Activated B cell treated with CpG ODN at 0.5 μM for 24 hours (primary cell): ENCODE measurements around the gene CEMIP. TPM values are rescaled to one million over a fixed set of nuclear protein-coding genes. Genes with fewer than 3 reads are reported as not detected.

Experiments
- ATAC-seq: fragments of 200-7000 bp; cut with Tn5 transposase; one replicate; pipeline ENCODE4 v1.10.0; 2021; ENCODE audit warnings: low read depth, mild to moderate bottlenecking, moderate library complexity
- CTCF ChIA-PET: fragments of 350-600 bp; sonication (Branson Sonifier 250); formaldehyde crosslinking; loops from one replicate; lab custom pipeline; 2021; ENCODE audit warnings: antibody characterized with exemption; lab: Charles Lee
- POLR2A ChIA-PET: fragments of 350-600 bp; sonication (Branson Sonifier 250); formaldehyde crosslinking; loops from one replicate; lab custom pipeline; 2021; ENCODE audit warnings: antibody characterized with exemption; lab: Charles Lee
- DNase-seq: peaks from one replicate; pipeline ENCODE4 v3.0.0; 2022
- H3K27ac Mint-ChIP-seq: one replicate; pipeline ENCODE4 v1.8.0; 2020; ENCODE audit warnings: mixed read lengths
- H3K27me3 Mint-ChIP-seq: one replicate; pipeline ENCODE4 v1.8.0; 2021; ENCODE audit warnings: mixed read lengths
- H3K36me3 Mint-ChIP-seq: one replicate; pipeline ENCODE4 v1.8.0; 2021; ENCODE audit warnings: low read depth, mixed read lengths
- H3K4me1 Mint-ChIP-seq: one replicate; pipeline ENCODE4 v1.8.0; 2021; ENCODE audit warnings: mixed read lengths
- H3K4me3 Mint-ChIP-seq: one replicate; pipeline ENCODE4 v1.8.0; 2020; ENCODE audit warnings: mild to moderate bottlenecking, mixed read lengths
- H3K9me3 Mint-ChIP-seq: one replicate; pipeline ENCODE4 v1.8.0; 2020; ENCODE audit warnings: mixed read lengths
- CTCF ChIP-seq: fragments of 200-600 bp; IDR thresholded peaks from one replicate; pipeline ENCODE4 v1.8.0; 2022; ENCODE audit warnings: antibody characterized with exemption, mild to moderate bottlenecking
- intact Hi-C: fragments of 100-400 bp; cut with micrococcal nuclease; formaldehyde crosslinking; loops from one replicate; pipeline ENCODE4 v1.15.1; 2024
- total RNA-seq: library from RNA; stranded (reverse); gene quantifications from 2 replicates; pipeline ENCODE4 v1.2.3, GENCODE V29; 2022

CEMIP gene
- total RNA-seq, 1 donor from 2014 or later, result not detected

GRCh38 chr15:80920271-80920699 lies 141.1 kb downstream of the CEMIP start:
- ATAC-seq, result no peak
- Mint-ChIP-seq H3K4me1 (no peaks in the 10 kb centered on the region), H3K27ac (no peak overlapping the region), H3K27me3 (no peaks in the 10 kb centered on the region), H3K4me3 (no peak overlapping the region), H3K9me3 (no peaks in the 10 kb centered on the region), H3K36me3 (peaks cover 5% of the 10 kb centered on the region)
- no peak for DNase-seq
- ChIA-PET CTCF (no interaction called here), POLR2A (no interaction called here)
- no peak for TF ChIP-seq CTCF
- intact Hi-C loops, result no loop called here

- Mint-ChIP-seq H3K27me3 (no peaks in the 10 kb centered on the region), H3K27ac (no peak overlapping the region), H3K9me3 (no peaks in the 10 kb centered on the region), H3K4me3 (no peak overlapping the region), H3K4me1 (no peaks in the 10 kb centered on the region), H3K36me3 (peaks cover 5% of the 10 kb centered on the region)
- no peak for ATAC-seq
- intact Hi-C loops, result no loop called here
- POLR2A ChIA-PET, result no interaction called here
- TF ChIP-seq CTCF, result no peak
- CTCF ChIA-PET, result no interaction called here
- no peak for DNase-seq
These were observed 142.7 kb downstream of the CEMIP start for GRCh38 chr15:80921736-80922410.

- no peaks in the 10 kb centered on the region for H3K4me1 Mint-ChIP-seq
- H3K9me3 Mint-ChIP-seq, result no peaks in the 10 kb centered on the region
- DNase-seq, result no peak
- ATAC-seq, result no peak
- no peak overlapping the region for H3K4me3 Mint-ChIP-seq
- no peak overlapping the region for H3K27ac Mint-ChIP-seq
- intact Hi-C loops, result no loop called here
- peaks cover 5% of the 10 kb centered on the region for H3K36me3 Mint-ChIP-seq
- H3K27me3 Mint-ChIP-seq, result no peaks in the 10 kb centered on the region
- ChIA-PET CTCF (no interaction called here), POLR2A (no interaction called here)
- no peak for TF ChIP-seq CTCF
These were observed 144.5 kb downstream of the CEMIP start for GRCh38 chr15:80923668-80924067.

- no peaks in the 10 kb centered on the region for H3K27me3 Mint-ChIP-seq
- ATAC-seq (no peak), DNase-seq (no peak)
- intact Hi-C loops, result no loop called here
- CTCF ChIA-PET, result no interaction called here
- no peaks in the 10 kb centered on the region for H3K9me3 Mint-ChIP-seq
- peaks cover 5% of the 10 kb centered on the region for H3K36me3 Mint-ChIP-seq
- no peak overlapping the region for H3K27ac Mint-ChIP-seq
- POLR2A ChIA-PET, result no interaction called here
- H3K4me3 Mint-ChIP-seq, result no peak overlapping the region
- no peaks in the 10 kb centered on the region for H3K4me1 Mint-ChIP-seq
- TF ChIP-seq CTCF, result no peak
These were observed 145.1 kb downstream of the CEMIP start for GRCh38 chr15:80924278-80924677.

- no peak for TF ChIP-seq CTCF
- Mint-ChIP-seq H3K4me3 (no peak overlapping the region), H3K4me1 (no peaks in the 10 kb centered on the region), H3K36me3 (peaks cover 5% of the 10 kb centered on the region), H3K9me3 (no peaks in the 10 kb centered on the region), H3K27ac (no peak overlapping the region), H3K27me3 (no peaks in the 10 kb centered on the region)
- intact Hi-C loops, result no loop called here
- no peak for DNase-seq
- CTCF ChIA-PET, result no interaction called here
- POLR2A ChIA-PET, result no interaction called here
- ATAC-seq, result no peak
These were observed 146.5 kb downstream of the CEMIP start for GRCh38 chr15:80925597-80926059.
